GM12878 (cell line): ENCODE measurements around the gene ANKRD11. TPM values are rescaled to one million over a fixed set of nuclear protein-coding genes. Genes with fewer than 3 reads are reported as not detected.

Experiments used
- CREM ChIP-seq: IDR thresholded peaks from 2 replicates; pipeline ENCODE4 v1.6.1; 2014; ENCODE audit warnings: antibody characterized with exemption, low read depth
- E2F4 ChIP-seq: IDR thresholded peaks from 2 replicates; pipeline ENCODE4 v1.6.1; 2012; ENCODE audit warnings: low read depth, low read length, improper control_type of control experiment
- EGR1 ChIP-seq, 2 experiments: IDR thresholded peaks; 1 replicate in 1 of 2; 2 replicates in 1 of 2; pipeline ENCODE4 v1.6.1; 2011 to 2012; ENCODE audit warnings: low read depth in 2 of 2, low read length in 2 of 2, borderline replicate concordance in 1 of 2, mild to moderate bottlenecking in 1 of 2, moderate library complexity in 1 of 2
- HCFC1 ChIP-seq: fragments of 150-350 bp; IDR thresholded peaks from 2 replicates; pipeline ENCODE4 v1.6.1; 2014; ENCODE audit warnings: low read length
- PRDM15 ChIP-seq: fragments of 450-650 bp; formaldehyde crosslinking; IDR thresholded peaks from 2 replicates; pipeline ENCODE4 v1.4.0; 2020; ENCODE audit warnings: mild to moderate bottlenecking, moderate library complexity
- RB1 ChIP-seq: fragments of 450-650 bp; formaldehyde crosslinking; IDR thresholded peaks from 2 replicates; pipeline ENCODE4 v1.6.1; 2017; ENCODE audit warnings: mild to moderate bottlenecking, borderline replicate concordance
- YBX1 ChIP-seq: fragments of 450-650 bp; IDR thresholded peaks from 2 replicates; pipeline ENCODE4 v1.6.1; 2016; ENCODE audit warnings: antibody characterized with exemption
- ZNF592 ChIP-seq: fragments of 450-650 bp; IDR thresholded peaks from 2 replicates; pipeline ENCODE4 v1.6.1; 2017; ENCODE audit warnings: mild to moderate bottlenecking, moderate library complexity
- polyA plus RNA-seq, 11 experiments: library from polyadenylated mRNA; depleted of rRNA in 4 of 11; unstranded in 6 of 11; stranded (reverse) in 5 of 11; fragments of >200 nt; fragmentation: Nextera tagmentation in 4 of 11; fragmentation: Illumina TruSeq in 1 of 11; extraction: Ambion mirVana in 4 of 11; extraction: Trizol in 1 of 11; gene quantifications; 1 replicate in 1 of 11; 2 replicates in 10 of 11; pipeline versions ENCODE4 v1.2.1 to v1.2.3, GENCODE V29; 2011 to 2016; ENCODE audit warnings: inconsistent platforms in 2 of 11, missing spikeins in 2 of 11, low read depth in 1 of 11
- total RNA-seq, 4 experiments: library from RNA; depleted of rRNA in 3 of 4; stranded (reverse); fragments of >200 nt in 3 of 4; fragmentation: Illumina TruSeq in 1 of 4; extraction: Trizol in 1 of 4; gene quantifications; 2 replicates each; pipeline versions ENCODE4 v1.2.1 to v1.2.3, GENCODE V29; 2013 to 2021
- TF ChIP-seq, protein P1 (sequence below): IDR thresholded peaks from 2 replicates; pipeline ENCODE4 v1.6.1; 2012; ENCODE audit warnings: mild to moderate bottlenecking, low read depth, low read length
- TF ChIP-seq, protein P2 (sequence below): fragments of 450-650 bp; IDR thresholded peaks from 2 replicates; pipeline ENCODE4 v1.6.1; 2017; ENCODE audit warnings: low read depth, mild to moderate bottlenecking, moderate library complexity
- TF ChIP-seq, protein P3 (sequence below): IDR thresholded peaks from 2 replicates; pipeline ENCODE4 v1.6.1; 2011; ENCODE audit warnings: low read depth, mild to moderate bottlenecking, low read length, moderate library complexity, borderline replicate concordance; ENCODE audit errors: extremely low read depth

Gene ANKRD11
- total and polyA plus RNA-seq, 10 of the 15 experiments (the other 5 are each of a cell fraction or from before 2014, with no cell fraction given) = 5.1 to 103 (median 27.4) TPM

GRCh38 chr16:89357055-89357816 is 133.1 kb downstream of the ANKRD11 start (continued):
- TF ChIP-seq EGR1 (IDR thresholded peaks at IDR 0.05; ENCODE audit: borderline replicate concordance in 1 of 2, low read depth in 2 of 2, low read length in 2 of 2) (no peak), HCFC1 (no peak), E2F4 (no peak), CREM (no peak), ZNF592 (no peak), PRDM15 (no peak), YBX1 (no peak), RB1 (no peak)
- TF ChIP-seq, protein P1, sequence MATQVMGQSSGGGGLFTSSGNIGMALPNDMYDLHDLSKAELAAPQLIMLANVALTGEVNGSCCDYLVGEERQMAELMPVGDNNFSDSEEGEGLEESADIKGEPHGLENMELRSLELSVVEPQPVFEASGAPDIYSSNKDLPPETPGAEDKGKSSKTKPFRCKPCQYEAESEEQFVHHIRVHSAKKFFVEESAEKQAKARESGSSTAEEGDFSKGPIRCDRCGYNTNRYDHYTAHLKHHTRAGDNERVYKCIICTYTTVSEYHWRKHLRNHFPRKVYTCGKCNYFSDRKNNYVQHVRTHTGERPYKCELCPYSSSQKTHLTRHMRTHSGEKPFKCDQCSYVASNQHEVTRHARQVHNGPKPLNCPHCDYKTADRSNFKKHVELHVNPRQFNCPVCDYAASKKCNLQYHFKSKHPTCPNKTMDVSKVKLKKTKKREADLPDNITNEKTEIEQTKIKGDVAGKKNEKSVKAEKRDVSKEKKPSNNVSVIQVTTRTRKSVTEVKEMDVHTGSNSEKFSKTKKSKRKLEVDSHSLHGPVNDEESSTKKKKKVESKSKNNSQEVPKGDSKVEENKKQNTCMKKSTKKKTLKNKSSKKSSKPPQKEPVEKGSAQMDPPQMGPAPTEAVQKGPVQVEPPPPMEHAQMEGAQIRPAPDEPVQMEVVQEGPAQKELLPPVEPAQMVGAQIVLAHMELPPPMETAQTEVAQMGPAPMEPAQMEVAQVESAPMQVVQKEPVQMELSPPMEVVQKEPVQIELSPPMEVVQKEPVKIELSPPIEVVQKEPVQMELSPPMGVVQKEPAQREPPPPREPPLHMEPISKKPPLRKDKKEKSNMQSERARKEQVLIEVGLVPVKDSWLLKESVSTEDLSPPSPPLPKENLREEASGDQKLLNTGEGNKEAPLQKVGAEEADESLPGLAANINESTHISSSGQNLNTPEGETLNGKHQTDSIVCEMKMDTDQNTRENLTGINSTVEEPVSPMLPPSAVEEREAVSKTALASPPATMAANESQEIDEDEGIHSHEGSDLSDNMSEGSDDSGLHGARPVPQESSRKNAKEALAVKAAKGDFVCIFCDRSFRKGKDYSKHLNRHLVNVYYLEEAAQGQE = no peak
- TF ChIP-seq, protein P2, sequence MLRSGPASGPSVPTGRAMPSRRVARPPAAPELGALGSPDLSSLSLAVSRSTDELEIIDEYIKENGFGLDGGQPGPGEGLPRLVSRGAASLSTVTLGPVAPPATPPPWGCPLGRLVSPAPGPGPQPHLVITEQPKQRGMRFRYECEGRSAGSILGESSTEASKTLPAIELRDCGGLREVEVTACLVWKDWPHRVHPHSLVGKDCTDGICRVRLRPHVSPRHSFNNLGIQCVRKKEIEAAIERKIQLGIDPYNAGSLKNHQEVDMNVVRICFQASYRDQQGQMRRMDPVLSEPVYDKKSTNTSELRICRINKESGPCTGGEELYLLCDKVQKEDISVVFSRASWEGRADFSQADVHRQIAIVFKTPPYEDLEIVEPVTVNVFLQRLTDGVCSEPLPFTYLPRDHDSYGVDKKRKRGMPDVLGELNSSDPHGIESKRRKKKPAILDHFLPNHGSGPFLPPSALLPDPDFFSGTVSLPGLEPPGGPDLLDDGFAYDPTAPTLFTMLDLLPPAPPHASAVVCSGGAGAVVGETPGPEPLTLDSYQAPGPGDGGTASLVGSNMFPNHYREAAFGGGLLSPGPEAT = no peak
- TF ChIP-seq, protein P3, sequence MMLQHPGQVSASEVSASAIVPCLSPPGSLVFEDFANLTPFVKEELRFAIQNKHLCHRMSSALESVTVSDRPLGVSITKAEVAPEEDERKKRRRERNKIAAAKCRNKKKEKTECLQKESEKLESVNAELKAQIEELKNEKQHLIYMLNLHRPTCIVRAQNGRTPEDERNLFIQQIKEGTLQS = no peak
- TF ChIP-seq, all 136 proteins: peak for 4
